NT2/D1 (cell line): Measurements from ENCODE around the gene CTAGE1.

ENCODE experiments used
- DNase-seq: peaks from one replicate; pipeline ENCODE4 v3.0.0-alpha.2; 2011; ENCODE audit warnings: low read depth, low spot score
- H3K27me3 ChIP-seq: 2 replicates; pipeline ENCODE4 v1.6.0; 2011; ENCODE audit warnings: mild to moderate bottlenecking; ENCODE audit not compliant: insufficient read length, insufficient read depth
- H3K36me3 ChIP-seq: 2 replicates; pipeline ENCODE4 v1.6.1; 2011; ENCODE audit warnings: mild to moderate bottlenecking, low read length, mixed read lengths; ENCODE audit not compliant: insufficient read depth, insufficient read length
- H3K4me1 ChIP-seq: 2 replicates; pipeline ENCODE4 v1.5.1; 2011; ENCODE audit not compliant: insufficient read depth, insufficient read length
- H3K4me3 ChIP-seq: 2 replicates; pipeline ENCODE4 v1.5.1; 2011; ENCODE audit warnings: low read depth; ENCODE audit not compliant: insufficient read length
- H3K9ac ChIP-seq: 2 replicates; pipeline ENCODE4 v1.6.0; 2011; ENCODE audit warnings: low read depth; ENCODE audit not compliant: insufficient read length
- H3K9me3 ChIP-seq: 2 replicates; pipeline ENCODE4 v1.5.1; 2011; ENCODE audit warnings: mild to moderate bottlenecking, low read length; ENCODE audit not compliant: insufficient read depth
- SUZ12 ChIP-seq: IDR thresholded peaks from 2 replicates; pipeline ENCODE4 v1.6.1; 2011; ENCODE audit not compliant: insufficient read length, insufficient read depth; ENCODE audit errors: extremely low read depth
- YY1 ChIP-seq: IDR thresholded peaks from 2 replicates; pipeline ENCODE4 v1.6.1; 2011; ENCODE audit not compliant: insufficient read length, insufficient read depth
- ZNF274 ChIP-seq: IDR thresholded peaks from 2 replicates; pipeline ENCODE4 v1.6.1; 2011; ENCODE audit warnings: mild to moderate bottlenecking, low read depth, low read length

The CTAGE1 gene

GRCh38 chr18:22422909-22423548 is 5.3 kb upstream of the CTAGE1 start:
- no peak overlapping the region for H3K4me3 ChIP-seq
- no peaks in the 10 kb centered on the region for H3K36me3 ChIP-seq
- TF ChIP-seq SUZ12 (no peak), ZNF274 (no peak), YY1 (no peak)
- H3K9me3 ChIP-seq: 0 out of 2 replicates have a peak, but pooled peaks cover 9% of the 10 kb centered on the region
- no peaks in the 10 kb centered on the region for H3K27me3 ChIP-seq
- no peaks in the 10 kb centered on the region for H3K4me1 ChIP-seq
- DNase-seq: no peak
- H3K9ac ChIP-seq: no peak overlapping the region

- Histone ChIP-seq H3K9me3 (0 out of 2 replicates have a peak, but pooled peaks cover 14% of the 10 kb centered on the region), H3K36me3 (no peaks in the 10 kb centered on the region), H3K27me3 (no peaks in the 10 kb centered on the region), H3K4me1 (no peaks in the 10 kb centered on the region), H3K4me3 (no peak overlapping the region), H3K9ac (no peak overlapping the region)
- TF ChIP-seq YY1: no peak
- TF ChIP-seq SUZ12: no peak
- TF ChIP-seq ZNF274: no peak
- no peak for DNase-seq
Measured at GRCh38 chr18:22420652-22421051, 2.9 kb upstream of the CTAGE1 start.

GRCh38 chr18:22412176-22412911 is 5.4 kb downstream of the CTAGE1 start:
- Histone ChIP-seq H3K36me3 (no peaks in the 10 kb centered on the region), H3K4me3 (no peak overlapping the region), H3K9me3 (no peaks in the 10 kb centered on the region), H3K9ac (no peak overlapping the region), H3K27me3 (no peaks in the 10 kb centered on the region), H3K4me1 (no peaks in the 10 kb centered on the region)
- TF ChIP-seq SUZ12 (no peak), YY1 (no peak), ZNF274 (no peak)
- DNase-seq: no peak

GRCh38 chr18:22411446-22411845 is 6.3 kb downstream of the CTAGE1 start:
- Histone ChIP-seq H3K9me3 (no peaks in the 10 kb centered on the region), H3K4me1 (no peaks in the 10 kb centered on the region), H3K4me3 (no peak overlapping the region), H3K27me3 (no peaks in the 10 kb centered on the region), H3K9ac (no peak overlapping the region), H3K36me3 (no peaks in the 10 kb centered on the region)
- no peak for TF ChIP-seq ZNF274
- TF ChIP-seq YY1: no peak
- TF ChIP-seq SUZ12: no peak
- DNase-seq: no peak

GRCh38 chr18:22410126-22410525 is 7.6 kb downstream of the CTAGE1 start:
- no peaks in the 10 kb centered on the region for H3K4me1 ChIP-seq
- no peaks in the 10 kb centered on the region for H3K36me3 ChIP-seq
- peaks cover 2% of the 10 kb centered on the region for H3K9me3 ChIP-seq
- TF ChIP-seq ZNF274 (no peak), SUZ12 (no peak), YY1 (no peak)
- no peaks in the 10 kb centered on the region for H3K27me3 ChIP-seq
- H3K9ac ChIP-seq: no peak overlapping the region
- DNase-seq: no peak
- H3K4me3 ChIP-seq: no peak overlapping the region

GRCh38 chr18:22409445-22409844 is 8.3 kb downstream of the CTAGE1 start:
- no peaks in the 10 kb centered on the region for H3K36me3 ChIP-seq
- no peak for TF ChIP-seq ZNF274
- TF ChIP-seq SUZ12: no peak
- no peak for TF ChIP-seq YY1
- no peaks in the 10 kb centered on the region for H3K27me3 ChIP-seq
- peaks cover 6% of the 10 kb centered on the region for H3K9me3 ChIP-seq
- no peak for DNase-seq
- no peak overlapping the region for H3K4me3 ChIP-seq
- no peaks in the 10 kb centered on the region for H3K4me1 ChIP-seq
- H3K9ac ChIP-seq: no peak overlapping the region

GRCh38 chr18:22408059-22408458 is 9.7 kb downstream of the CTAGE1 start:
- peaks cover 6% of the 10 kb centered on the region for H3K9me3 ChIP-seq
- no peaks in the 10 kb centered on the region for H3K4me1 ChIP-seq
- no peaks in the 10 kb centered on the region for H3K36me3 ChIP-seq
- no peaks in the 10 kb centered on the region for H3K27me3 ChIP-seq
- TF ChIP-seq SUZ12: no peak
- no peak for TF ChIP-seq YY1
- TF ChIP-seq ZNF274: no peak
- no peak overlapping the region for H3K9ac ChIP-seq
- no peak overlapping the region for H3K4me3 ChIP-seq
- no peak for DNase-seq
